IMR-90 (cell line): ENCODE results near the gene STX8. TPM values are rescaled to one million over a fixed set of nuclear protein-coding genes. Genes with fewer than 3 reads are reported as not detected.

Source experiments
- ATAC-seq: fragments of 200-7000 bp; cut with Tn5 transposase; 2 replicates; pipeline ENCODE4 v1.9.1; 2020; ENCODE audit warnings: low read depth, mild to moderate bottlenecking, moderate library complexity
- BruUV-seq: library from RNA; stranded (reverse); fragments of 400-500 nt; replicated peaks from 2 replicates; lab custom pipeline; 2021; lab: Mats Ljungman, UMichigan
- CTCF ChIA-PET: fragments of 300-600 bp; formaldehyde crosslinking; extraction: SDS; loops from one replicate; lab custom pipeline; 2021; ENCODE audit warnings: antibody characterized with exemption; lab: Yijun Ruan, JAX
- POLR2A ChIA-PET: fragments of 300-600 bp; sonication (Branson Sonifier 250); formaldehyde crosslinking; loops from one replicate; lab custom pipeline; 2022; ENCODE audit warnings: antibody characterized with exemption; ENCODE audit not compliant: unreplicated experiment; lab: Charles Lee
- DNase-seq: peaks from one replicate; pipeline ENCODE4 v3.0.0; 2013
- H2AFZ ChIP-seq: replicated peaks from 2 replicates; pipeline ENCODE3; 2013; ENCODE audit warnings: low read length, mild to moderate bottlenecking; ENCODE audit not compliant: poor library complexity
- H2AK5ac ChIP-seq: 2 replicates; pipeline ENCODE4 v1.6.1; 2013; ENCODE audit warnings: low read depth, low read length, inconsistent platforms
- H2AK9ac ChIP-seq: replicated peaks from 2 replicates; pipeline ENCODE3; 2013; ENCODE audit warnings: mild to moderate bottlenecking, low read depth, low read length, moderate library complexity; ENCODE audit not compliant: poor library complexity
- H2BK120ac ChIP-seq: 2 replicates; pipeline ENCODE4 v1.6.1; 2013; ENCODE audit warnings: low read depth, low read length, inconsistent platforms
- H2BK15ac ChIP-seq: 3 replicates; pipeline ENCODE4 v1.6.1; 2013; ENCODE audit warnings: low read depth, low read length, inconsistent platforms
- H2BK20ac ChIP-seq: 2 replicates; pipeline ENCODE4 v1.6.1; 2013; ENCODE audit warnings: low read depth, mild to moderate bottlenecking, inconsistent platforms, low read length, moderate library complexity
- H2BK5ac ChIP-seq: 2 replicates; pipeline ENCODE4 v1.6.1; 2013; ENCODE audit warnings: mild to moderate bottlenecking, low read depth, low read length, inconsistent platforms; ENCODE audit not compliant: poor library complexity, severe bottlenecking
- H3K14ac ChIP-seq: replicated peaks from 2 replicates; pipeline ENCODE4 v1.6.1; 2013; ENCODE audit warnings: low read depth, low read length, inconsistent platforms
- H3K18ac ChIP-seq: 2 replicates; pipeline ENCODE4 v1.6.1; 2013; ENCODE audit warnings: low read depth, low read length, control low read depth
- H3K23ac ChIP-seq: 2 replicates; pipeline ENCODE4 v1.6.1; 2013; ENCODE audit warnings: low read depth, low read length, inconsistent platforms
- H3K27ac ChIP-seq: 2 replicates; pipeline ENCODE4 v1.5.1; 2013; ENCODE audit warnings: mild to moderate bottlenecking, control low read depth, low read length; ENCODE audit not compliant: insufficient read depth
- H3K27me3 ChIP-seq: 2 replicates; pipeline ENCODE4 v1.6.1; 2013; ENCODE audit warnings: low read length; ENCODE audit not compliant: control insufficient read depth, insufficient read depth
- H3K36me3 ChIP-seq: 2 replicates; pipeline ENCODE4 v1.6.1; 2013; ENCODE audit warnings: low read length, mixed read lengths; ENCODE audit not compliant: control insufficient read depth, insufficient read depth
- H3K4ac ChIP-seq: 2 replicates; pipeline ENCODE4 v1.6.1; 2013; ENCODE audit warnings: low read depth, low read length, inconsistent platforms
- H3K4me1 ChIP-seq: 2 replicates; pipeline ENCODE4 v1.6.1; 2013; ENCODE audit warnings: low read length, mixed read lengths; ENCODE audit not compliant: control insufficient read depth, insufficient read depth
- H3K4me2 ChIP-seq: 2 replicates; pipeline ENCODE4 v1.6.1; 2013; ENCODE audit warnings: low read depth, mild to moderate bottlenecking, control low read depth, low read length, moderate library complexity
- H3K4me3 ChIP-seq: 2 replicates; pipeline ENCODE4 v1.5.1; 2013; ENCODE audit warnings: low read depth, mild to moderate bottlenecking, control low read depth, low read length, moderate library complexity; ENCODE audit not compliant: insufficient read depth
- H3K56ac ChIP-seq: 2 replicates; pipeline ENCODE4 v1.6.1; 2013; ENCODE audit warnings: low read length, inconsistent platforms; ENCODE audit not compliant: insufficient read depth; ENCODE audit errors: extremely low read depth
- H3K79me1 ChIP-seq, 2 experiments: 2 replicates each; pipeline ENCODE4 v1.6.1; 2013; ENCODE audit warnings: low read length in 2 of 2, inconsistent platforms in 1 of 2, low read depth in 1 of 2
- H3K9ac ChIP-seq: 2 replicates; pipeline ENCODE4 v1.6.1; 2013; ENCODE audit warnings: low read depth, low read length, control low read depth
- H3K9me1 ChIP-seq: 2 replicates; pipeline ENCODE4 v1.6.1; 2013; ENCODE audit warnings: low read length, inconsistent platforms; ENCODE audit not compliant: insufficient read depth
- H3K9me3 ChIP-seq: 2 replicates; pipeline ENCODE4 v1.6.1; 2013; ENCODE audit warnings: low read length; ENCODE audit not compliant: control insufficient read depth, insufficient read depth
- H4K20me1 ChIP-seq: 2 replicates; pipeline ENCODE4 v1.6.1; 2013; ENCODE audit warnings: low read length, inconsistent platforms; ENCODE audit not compliant: insufficient read depth
- H4K5ac ChIP-seq: 2 replicates; pipeline ENCODE4 v1.6.1; 2013; ENCODE audit warnings: mild to moderate bottlenecking, low read depth, low read length, control low read depth
- H4K8ac ChIP-seq, 2 experiments: 2 replicates each; pipeline ENCODE4 v1.6.1; 2013; ENCODE audit warnings: low read depth in 2 of 2, low read length in 2 of 2, control low read depth in 1 of 2, inconsistent platforms in 1 of 2
- H4K91ac ChIP-seq: 2 replicates; pipeline ENCODE4 v1.6.1; 2013; ENCODE audit warnings: low read depth, low read length, inconsistent platforms; ENCODE audit not compliant: insufficient read depth
- CEBPB ChIP-seq: IDR thresholded peaks from 2 replicates; pipeline ENCODE4 v1.6.1; 2012; ENCODE audit warnings: low read depth, low read length, improper control_type of control experiment
- ELK1 ChIP-seq: fragments of 150-350 bp; IDR thresholded peaks from 2 replicates; pipeline ENCODE4 v1.6.1; 2016; ENCODE audit warnings: low read depth, mild to moderate bottlenecking, low read length, moderate library complexity, borderline replicate concordance
- MAFK ChIP-seq: IDR thresholded peaks from 2 replicates; pipeline ENCODE4 v1.6.1; 2012; ENCODE audit warnings: low read depth, low read length, improper control_type of control experiment
- MXI1 ChIP-seq: IDR thresholded peaks from 2 replicates; pipeline ENCODE4 v1.6.1; 2012; ENCODE audit warnings: low read depth, mild to moderate bottlenecking, low read length, moderate library complexity, borderline replicate concordance
- NFE2L2 ChIP-seq: fragments of 150-350 bp; IDR thresholded peaks from 2 replicates; pipeline ENCODE4 v1.6.1; 2016; ENCODE audit warnings: low read depth, mild to moderate bottlenecking, low read length
- USF2 ChIP-seq: fragments of 150-350 bp; IDR thresholded peaks from 2 replicates; pipeline ENCODE4 v1.6.1; 2017; ENCODE audit warnings: mild to moderate bottlenecking, antibody characterized with exemption, low read length, low read depth
- WGBS, 2 experiments: methylation state at CpG; one replicate each; pipeline versions ENCODE4 v1.1.5 to v1.1.7; 2013; ENCODE audit warnings: missing lambda C conversion rate in 2 of 2; ENCODE audit not compliant: insufficient read length in 1 of 2; ENCODE audit errors: extremely low coverage in 2 of 2; 5-methylcytosine and 5-hydroxymethylcytosine counted together
- dilution Hi-C: fragments of 300-500 bp; cut with HindIII; formaldehyde crosslinking; loops from one replicate; pipeline ENCODE4 v1.14.3; 2018; ENCODE audit warnings: low sequenced_read_pairs; ENCODE audit not compliant: unreplicated experiment
- in situ Hi-C: fragments of 300-500 bp; cut with MboI; formaldehyde crosslinking; loops from 3 replicates; pipeline ENCODE4 v1.14.3; 2019; ENCODE audit warnings: low sequenced_read_pairs, inconsistent platforms, mixed read lengths
- intact Hi-C: fragments of 100-400 bp; cut with micrococcal nuclease; formaldehyde crosslinking; loops from 2 replicates; pipeline ENCODE4 v1.10.0; 2022
- polyA plus RNA-seq, 3 experiments: library from polyadenylated mRNA; depleted of rRNA; stranded (reverse); fragments of >200 nt; gene quantifications; 2 replicates each; pipeline ENCODE4 v1.2.3, GENCODE V29; 2012; ENCODE audit warnings: low replicate concordance in 1 of 3
- total RNA-seq: library from RNA; depleted of rRNA; stranded (reverse); fragments of >200 nt; gene quantifications from 2 replicates; pipeline ENCODE4 v1.2.3, GENCODE V29; 2012

STX8 gene
- total and polyA plus RNA-seq, 2 of the 4 experiments (the other 2 are of a cell fraction), result 26.5 to 47.0 TPM

GRCh38 chr17:9251273-9251672 lies 324.3 kb downstream of the STX8 start:
- TF ChIP-seq USF2, result no peak
- TF ChIP-seq NFE2L2, result no peak
- no peak for TF ChIP-seq MXI1
- no peak for TF ChIP-seq ELK1
- no peak for TF ChIP-seq MAFK
- no peak for TF ChIP-seq CEBPB
- H2BK5ac ChIP-seq, result no peak overlapping the region
- H3K79me1 ChIP-seq, result no peaks in the 10 kb centered on the region
- no peak overlapping the region for H4K5ac ChIP-seq
- H4K20me1 ChIP-seq, result no peaks in the 10 kb centered on the region
- H2AK5ac ChIP-seq, result no peak overlapping the region
- ATAC-seq (no peak), DNase-seq (no peak)
- no peak overlapping the region for H2BK15ac ChIP-seq
- H3K4me1 ChIP-seq, result peaks cover 4% of the 10 kb centered on the region
- H3K27ac ChIP-seq, result no peak overlapping the region
- H3K4ac ChIP-seq, result no peak overlapping the region
- ChIA-PET CTCF (no interaction called here), POLR2A (no interaction called here)
- in situ Hi-C loops, result no loop called here
- no peak overlapping the region for H2BK20ac ChIP-seq
- no peak overlapping the region for H2BK120ac ChIP-seq
- H3K9me1 ChIP-seq, result peaks cover 3% of the 10 kb centered on the region; the same call in 1 of the 2 replicates
- H3K18ac ChIP-seq, result no peak overlapping the region
- H3K9me3 ChIP-seq, result no peaks in the 10 kb centered on the region
- intact Hi-C loops, result no loop called here
- no peak overlapping the region for H4K8ac ChIP-seq
- no peak overlapping the region for H3K23ac ChIP-seq
- no peak overlapping the region for H2AK9ac ChIP-seq
- no peak overlapping the region for H3K4me2 ChIP-seq
- H3K14ac ChIP-seq, result no peak overlapping the region
- no TSS peak for BruUV-seq
- no peak overlapping the region for H3K9ac ChIP-seq
- H3K27me3 ChIP-seq, result no peaks in the 10 kb centered on the region
- H2AFZ ChIP-seq, result no peak overlapping the region
- no peak overlapping the region for H3K4me3 ChIP-seq
- no peaks in the 10 kb centered on the region; the same call in 1 of the 2 replicates for H3K36me3 ChIP-seq
- no peak overlapping the region for H4K91ac ChIP-seq
- no peak overlapping the region for H3K56ac ChIP-seq
- dilution Hi-C loops, result no loop called here
- WGBS, 2 experiments, result 79% methylated on average over 5 of the region's 12 CpGs; no CpG with 5 or more reads in 1 of the 2 experiments
